Prostate gland (tissue), 2 donors: ENCODE results near the gene CPNE2. TPM values are rescaled to one million over a fixed set of nuclear protein-coding genes. Genes with fewer than 3 reads are reported as not detected.
"Not testable (repeated sequence)": the region's sequence is repeated elsewhere in the genome, so short reads cannot be mapped to it uniquely, and the experiment has no call there.

Experiments
- DNase-seq: peaks from one replicate; pipeline ENCODE4 v3.0.0-alpha.2; 2019; ENCODE audit warnings: low spot score
- H3K27ac ChIP-seq, 2 donors: fragments of 200-600 bp; sonication (generic); 2 replicates each; pipeline ENCODE4 v1.5.1; 2017 to 2019
- H3K27me3 ChIP-seq: fragments of 200-600 bp; sonication (generic); replicated peaks from 2 replicates; pipeline ENCODE4 v1.5.1; 2019; ENCODE audit not compliant: insufficient read depth
- H3K36me3 ChIP-seq, 2 donors: fragments of 200-600 bp; sonication (generic); 1 replicate in 1 of 2; 2 replicates in 1 of 2; pipeline versions ENCODE4 v1.5.1 to v1.8.1; 2017 to 2019
- H3K4me1 ChIP-seq: fragments of 200-600 bp; sonication (generic); replicated peaks from 2 replicates; pipeline ENCODE4 v1.5.1; 2019
- H3K4me3 ChIP-seq, 2 donors: fragments of 200-600 bp; sonication (generic); 2 replicates each; pipeline ENCODE4 v1.5.1; 2017 to 2019
- H3K9me3 ChIP-seq: fragments of 200-600 bp; sonication (generic); 2 replicates; pipeline ENCODE4 v1.5.1; 2017
- CTCF ChIP-seq, 4 experiments: fragments of 200-600 bp in 2 of 4; fragments of 450-650 bp in 2 of 4; sonication (generic) in 2 of 4; IDR thresholded peaks; 1 replicate in 3 of 4; 2 replicates in 1 of 4; pipeline ENCODE4 v1.5.1; 2016 to 2019; ENCODE audit warnings: antibody characterized with exemption in 4 of 4, mild to moderate bottlenecking in 2 of 4, moderate library complexity in 2 of 4
- POLR2A ChIP-seq: fragments of 450-650 bp; IDR thresholded peaks from one replicate; pipeline ENCODE4 v1.6.1; 2016; ENCODE audit warnings: antibody characterized with exemption, mild to moderate bottlenecking
- POLR2AphosphoS5 ChIP-seq: sonication (generic); formaldehyde crosslinking; IDR thresholded peaks from one replicate; pipeline ENCODE4 v1.6.1; 2017; ENCODE audit warnings: antibody characterized with exemption
- WGBS: methylation state at CpG from one replicate; pipeline ENCODE4 v1.1.5; 2018; 5-methylcytosine and 5-hydroxymethylcytosine counted together
- intact Hi-C: fragments of 100-400 bp; cut with DNase I; formaldehyde crosslinking; loops from one replicate; pipeline ENCODE4 v1.14.2; 2022
- total RNA-seq, 2 donors: library from RNA; depleted of rRNA; stranded (reverse); fragments of >200 nt; gene quantifications; one replicate each; pipeline ENCODE4 v1.1.0, GENCODE V29; 2016

Gene CPNE2
- total RNA-seq, 2 donors from 2014 or later = 22.3 to 23.3 TPM

GRCh38 chr16:57062329-57062728, 30.1 kb upstream of the CPNE2 start:
- H3K4me3 ChIP-seq = no peak overlapping the region
- peak overlapping the region; percentile 70 to 78 for H3K27ac ChIP-seq
- H3K9me3 ChIP-seq = no peaks in the 10 kb centered on the region
- 54% methylated on average over 8 of the region's 8 CpGs for WGBS
- H3K4me1 ChIP-seq = no peaks in the 10 kb centered on the region
- no peaks in the 10 kb centered on the region for H3K27me3 ChIP-seq
- no peaks in the 10 kb centered on the region for H3K36me3 ChIP-seq
- TF ChIP-seq POLR2AphosphoS5 = peak; percentile 16
- TF ChIP-seq POLR2A = no peak
- no peak for TF ChIP-seq CTCF (IDR thresholded peaks at IDR 0.05)
- intact Hi-C loops = no loop called here
- no peak for DNase-seq

- H3K27ac ChIP-seq, H3K4me3 ChIP-seq, DNase-seq, intact Hi-C loops, H3K27me3 ChIP-seq, H3K9me3 ChIP-seq, H3K36me3 ChIP-seq, H3K4me1 ChIP-seq: not testable (repeated sequence)
- 91% methylated on average over 8 of the region's 8 CpGs for WGBS
Observed at GRCh38 chr16:57063189-57063588, 29.2 kb upstream of the CPNE2 start.

- 96% methylated on average over 5 of the region's 5 CpGs for WGBS
- Histone ChIP-seq H3K9me3 (no peaks in the 10 kb centered on the region), H3K4me1 (no peaks in the 10 kb centered on the region), H3K27ac (no peak overlapping the region), H3K27me3 (no peaks in the 10 kb centered on the region), H3K4me3 (no peak overlapping the region), H3K36me3 (no peaks in the 10 kb centered on the region)
- intact Hi-C loops = no loop called here
- TF ChIP-seq POLR2A (no peak), POLR2AphosphoS5 (no peak), CTCF (IDR thresholded peaks at IDR 0.05) (no peak)
- no peak for DNase-seq
Observed at GRCh38 chr16:57064995-57065394, 27.4 kb upstream of the CPNE2 start.

- Histone ChIP-seq H3K4me3 (no peak overlapping the region), H3K36me3 (no peaks in the 10 kb centered on the region), H3K27ac (no peak overlapping the region), H3K9me3 (no peaks in the 10 kb centered on the region), H3K4me1 (no peaks in the 10 kb centered on the region), H3K27me3 (no peaks in the 10 kb centered on the region)
- intact Hi-C loops = no loop called here
- TF ChIP-seq POLR2AphosphoS5 (no peak), CTCF (IDR thresholded peaks at IDR 0.05) (no peak), POLR2A (no peak)
- no peak for DNase-seq
- 96% methylated on average over 4 of the region's 4 CpGs for WGBS
Observed at GRCh38 chr16:57066625-57067024, 25.8 kb upstream of the CPNE2 start.

GRCh38 chr16:57067347-57067746, 25.0 kb upstream of the CPNE2 start:
- 97% methylated on average over 3 of the region's 3 CpGs for WGBS

More at GRCh38 chr16:57067347-57067746, 25.0 kb upstream of the CPNE2 start:
- no peaks in the 10 kb centered on the region for H3K4me1 ChIP-seq
- H3K36me3 ChIP-seq = no peaks in the 10 kb centered on the region
- no peaks in the 10 kb centered on the region for H3K27me3 ChIP-seq
- no peak for DNase-seq
- no peak overlapping the region for H3K4me3 ChIP-seq
- no peak for TF ChIP-seq POLR2A
- no peak for TF ChIP-seq POLR2AphosphoS5
- TF ChIP-seq CTCF (IDR thresholded peaks at IDR 0.05) = no peak
- no peaks in the 10 kb centered on the region for H3K9me3 ChIP-seq
- intact Hi-C loops = no loop called here
- H3K27ac ChIP-seq = no peak overlapping the region
